SK-N-SH (cell line): ENCODE results near the gene GABRB3.

ENCODE experiments used
- EP300 ChIP-seq, 2 experiments: IDR thresholded peaks; 2 replicates each; pipeline versions ENCODE4 v1.4.0 to v1.6.1; 2012; ENCODE audit warnings: borderline replicate concordance in 1 of 2, low read depth in 1 of 2, low read length in 1 of 2
- GATA2 ChIP-seq: sonication (generic); formaldehyde crosslinking; IDR thresholded peaks from 2 replicates; pipeline ENCODE4 v1.5.0; 2020; ENCODE audit warnings: mild to moderate bottlenecking, missing genetic modification reagents
- POLR2AphosphoS5 ChIP-seq: IDR thresholded peaks from 2 replicates; pipeline ENCODE4 v1.6.1; 2012; ENCODE audit warnings: low read depth, low read length
- RAD21 ChIP-seq: IDR thresholded peaks from 2 replicates; pipeline ENCODE4 v1.6.1; 2012; ENCODE audit warnings: mild to moderate bottlenecking, low read length
- RCOR1 ChIP-seq: fragments of 150-350 bp; IDR thresholded peaks from 2 replicates; pipeline ENCODE4 v1.6.1; 2017; ENCODE audit warnings: antibody characterized with exemption, low read length
- RXRA ChIP-seq: IDR thresholded peaks from 2 replicates; pipeline ENCODE4 v1.4.0; 2012; ENCODE audit warnings: low read depth, mild to moderate bottlenecking, borderline replicate concordance
- TAF1 ChIP-seq: IDR thresholded peaks from 2 replicates; pipeline ENCODE4 v1.6.1; 2012; ENCODE audit warnings: low read depth, mild to moderate bottlenecking, low read length, moderate library complexity, borderline replicate concordance
- YY1 ChIP-seq: IDR thresholded peaks from 2 replicates; pipeline ENCODE4 v1.4.0; 2012; ENCODE audit warnings: low read depth, mild to moderate bottlenecking
- TF ChIP-seq, protein P1 (sequence below): fragments of 200-600 bp; sonication (generic); IDR thresholded peaks from 2 replicates; pipeline ENCODE4 v1.6.1; 2017; ENCODE audit warnings: antibody characterized with exemption, mild to moderate bottlenecking, moderate library complexity
- TF ChIP-seq, protein P2 (sequence below): IDR thresholded peaks from 2 replicates; pipeline ENCODE4 v1.4.0; 2012; ENCODE audit warnings: low read depth

DNA sequence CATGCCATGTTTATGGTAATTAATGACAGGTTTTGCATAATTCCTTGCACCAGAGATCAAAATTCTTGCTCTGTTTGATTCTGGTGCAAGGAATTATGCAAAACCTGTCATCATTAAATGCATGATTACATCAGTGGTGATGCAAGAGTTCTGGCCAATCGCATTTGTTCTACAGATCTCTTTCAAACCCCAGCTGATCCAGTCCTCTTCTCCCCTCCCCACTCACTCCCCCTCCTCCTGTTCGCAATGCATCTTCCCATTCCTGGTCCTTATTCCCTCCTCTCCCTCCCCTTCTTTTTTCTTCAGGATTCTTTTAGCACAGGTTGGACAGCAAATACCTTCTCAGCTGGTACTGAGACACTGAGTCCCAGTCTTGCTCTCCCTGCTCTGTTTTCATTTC, 82.1 kb downstream of the GABRB3 start:
- TF ChIP-seq, protein P1, sequence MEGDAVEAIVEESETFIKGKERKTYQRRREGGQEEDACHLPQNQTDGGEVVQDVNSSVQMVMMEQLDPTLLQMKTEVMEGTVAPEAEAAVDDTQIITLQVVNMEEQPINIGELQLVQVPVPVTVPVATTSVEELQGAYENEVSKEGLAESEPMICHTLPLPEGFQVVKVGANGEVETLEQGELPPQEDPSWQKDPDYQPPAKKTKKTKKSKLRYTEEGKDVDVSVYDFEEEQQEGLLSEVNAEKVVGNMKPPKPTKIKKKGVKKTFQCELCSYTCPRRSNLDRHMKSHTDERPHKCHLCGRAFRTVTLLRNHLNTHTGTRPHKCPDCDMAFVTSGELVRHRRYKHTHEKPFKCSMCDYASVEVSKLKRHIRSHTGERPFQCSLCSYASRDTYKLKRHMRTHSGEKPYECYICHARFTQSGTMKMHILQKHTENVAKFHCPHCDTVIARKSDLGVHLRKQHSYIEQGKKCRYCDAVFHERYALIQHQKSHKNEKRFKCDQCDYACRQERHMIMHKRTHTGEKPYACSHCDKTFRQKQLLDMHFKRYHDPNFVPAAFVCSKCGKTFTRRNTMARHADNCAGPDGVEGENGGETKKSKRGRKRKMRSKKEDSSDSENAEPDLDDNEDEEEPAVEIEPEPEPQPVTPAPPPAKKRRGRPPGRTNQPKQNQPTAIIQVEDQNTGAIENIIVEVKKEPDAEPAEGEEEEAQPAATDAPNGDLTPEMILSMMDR: no peak
- no peak for TF ChIP-seq GATA2 (CRISPR knock-in tag)
- TF ChIP-seq YY1: no peak
- no peak for TF ChIP-seq RXRA
- TF ChIP-seq POLR2AphosphoS5: no peak
- TF ChIP-seq RCOR1: no peak
- no peak for TF ChIP-seq RAD21
- TF ChIP-seq TAF1: no peak
- TF ChIP-seq EP300 (IDR thresholded peaks at IDR 0.05; ENCODE audit: borderline replicate concordance in 1 of 2, low read depth in 1 of 2, low read length in 1 of 2): no peak
- TF ChIP-seq, protein P2, sequence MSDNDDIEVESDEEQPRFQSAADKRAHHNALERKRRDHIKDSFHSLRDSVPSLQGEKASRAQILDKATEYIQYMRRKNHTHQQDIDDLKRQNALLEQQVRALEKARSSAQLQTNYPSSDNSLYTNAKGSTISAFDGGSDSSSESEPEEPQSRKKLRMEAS: no peak
